GM19238 (cell line): ENCODE results near the gene U2AF1L4.

ENCODE experiments used
- DNase-seq: peaks from one replicate; pipeline ENCODE4 v3.0.0; 2011; ENCODE audit warnings: low spot score; ENCODE audit not compliant: insufficient read length

Gene U2AF1L4

DNA sequence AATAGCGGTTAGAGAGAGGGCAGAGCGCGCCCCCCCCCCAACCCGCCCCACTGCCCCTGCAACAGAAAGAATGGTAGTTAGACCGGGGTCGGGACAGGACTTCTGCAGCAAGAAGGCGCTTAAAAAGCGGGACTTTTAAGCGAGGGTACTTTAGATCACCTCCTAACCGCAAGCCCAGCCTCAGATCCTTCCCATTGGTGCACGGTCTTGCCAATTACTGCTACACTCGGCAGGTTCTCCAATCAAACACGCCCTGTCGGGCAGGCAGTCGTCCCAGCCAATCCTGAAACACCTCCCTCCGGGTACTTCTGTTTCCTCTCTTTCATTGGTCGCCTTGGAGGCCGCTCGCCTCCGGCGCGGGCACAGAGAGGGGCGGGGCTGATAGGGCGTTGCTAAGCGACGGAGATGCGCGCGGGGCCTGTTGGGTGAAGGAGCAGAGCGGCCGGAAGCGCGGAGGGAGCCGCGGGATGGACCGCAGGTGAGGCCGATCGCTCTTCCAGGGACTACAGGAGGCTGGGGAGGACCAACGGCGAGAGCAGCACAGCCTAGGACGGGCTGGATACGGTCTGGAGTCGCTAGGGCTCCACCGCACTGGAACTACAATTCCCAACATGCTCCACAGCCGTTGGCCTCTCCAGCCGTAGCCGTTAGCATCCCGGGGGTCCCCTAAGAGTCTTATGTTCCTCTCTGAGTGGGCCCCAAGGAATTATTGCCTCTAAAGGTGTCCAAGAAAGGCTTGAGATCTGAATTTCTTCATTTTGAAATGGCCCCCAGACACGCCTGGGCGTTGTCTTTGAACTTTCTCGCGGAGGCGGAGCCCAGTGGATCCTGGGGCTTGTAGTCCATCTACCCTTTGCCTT lies 12.8 kb upstream of the U2AF1L4 start, which contains the start of gene PROSER3:
Gene PROSER3 (plus strand): TSS at position 428 of the 860 bp plus-strand sequence. CDS start 40 bp downstream, at position 468.
- DNase-seq = peak; percentile 99

DNA sequence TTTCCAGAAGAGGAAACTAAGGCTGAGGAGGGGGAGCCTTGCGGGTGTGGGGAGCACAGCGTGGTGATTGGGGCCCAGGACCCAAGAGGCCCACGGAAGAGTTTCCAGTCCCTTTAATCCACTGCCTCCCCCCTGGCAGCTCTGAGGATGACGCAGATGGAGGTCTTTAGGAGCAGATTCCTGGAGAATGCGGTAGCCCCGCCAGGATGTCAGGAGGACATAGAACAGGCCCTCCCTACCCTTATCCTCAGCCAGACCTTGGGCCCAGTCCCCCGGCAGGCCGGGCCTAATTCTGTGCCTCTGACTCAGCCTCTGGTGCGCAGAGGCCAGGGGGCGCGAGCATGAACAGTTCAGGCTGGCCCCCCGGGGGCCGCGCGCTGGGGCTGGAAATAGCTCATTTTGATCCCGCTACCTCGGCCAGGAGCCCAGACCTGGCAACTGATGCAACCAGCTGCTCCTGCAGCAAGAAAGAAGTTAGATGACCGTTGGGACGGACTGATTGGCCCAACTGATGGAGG lies 12.1 kb upstream of the U2AF1L4 start:
- no peak for DNase-seq

DNA sequence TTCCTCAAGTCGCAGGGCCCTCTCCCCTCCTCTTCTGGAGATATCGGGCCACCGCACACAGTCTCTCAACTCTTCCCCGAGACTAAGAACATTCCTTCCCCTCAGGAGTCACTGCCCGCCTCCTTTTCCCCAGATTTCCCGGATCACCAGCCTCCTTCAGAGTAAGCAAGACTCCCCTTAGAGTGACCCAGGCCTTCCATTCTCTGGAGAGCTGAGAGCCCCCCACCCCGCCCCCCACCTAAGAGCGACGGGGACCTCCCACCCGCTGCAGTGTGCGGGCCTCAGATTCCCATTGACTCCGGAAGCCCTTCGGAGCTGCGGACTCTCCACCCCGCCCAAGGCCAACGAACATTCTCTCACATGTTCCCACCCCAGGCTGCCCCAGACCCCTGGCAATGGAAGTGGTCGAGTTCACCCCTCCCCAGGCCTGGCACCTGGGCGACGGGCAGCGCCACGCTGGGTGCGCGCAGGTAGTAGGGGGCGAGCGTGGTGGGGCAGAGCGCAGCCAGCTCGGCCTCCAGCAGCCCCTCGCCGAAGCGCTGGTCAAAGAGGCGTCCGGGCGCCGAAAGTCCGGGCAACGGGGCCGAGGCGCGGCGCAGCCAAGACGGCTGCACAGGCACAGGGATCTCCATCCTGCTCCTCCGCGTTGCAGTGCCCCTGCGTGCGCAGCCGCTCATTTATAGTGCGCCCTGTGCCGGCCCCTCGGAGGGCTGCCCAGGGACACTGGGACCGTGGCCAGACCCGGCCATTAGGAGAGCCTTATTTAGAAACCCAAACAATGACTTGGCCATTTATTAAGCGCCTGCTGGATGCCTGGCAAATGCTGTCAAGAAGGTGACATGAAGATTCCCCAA lies 11.4 kb upstream of the U2AF1L4 start, which contains the start of gene HSPB6:
Gene HSPB6 (minus strand): TSS at position 653 of the 854 bp plus-strand sequence. CDS start 21 bp downstream, at position 632.
- no peak for DNase-seq

DNA sequence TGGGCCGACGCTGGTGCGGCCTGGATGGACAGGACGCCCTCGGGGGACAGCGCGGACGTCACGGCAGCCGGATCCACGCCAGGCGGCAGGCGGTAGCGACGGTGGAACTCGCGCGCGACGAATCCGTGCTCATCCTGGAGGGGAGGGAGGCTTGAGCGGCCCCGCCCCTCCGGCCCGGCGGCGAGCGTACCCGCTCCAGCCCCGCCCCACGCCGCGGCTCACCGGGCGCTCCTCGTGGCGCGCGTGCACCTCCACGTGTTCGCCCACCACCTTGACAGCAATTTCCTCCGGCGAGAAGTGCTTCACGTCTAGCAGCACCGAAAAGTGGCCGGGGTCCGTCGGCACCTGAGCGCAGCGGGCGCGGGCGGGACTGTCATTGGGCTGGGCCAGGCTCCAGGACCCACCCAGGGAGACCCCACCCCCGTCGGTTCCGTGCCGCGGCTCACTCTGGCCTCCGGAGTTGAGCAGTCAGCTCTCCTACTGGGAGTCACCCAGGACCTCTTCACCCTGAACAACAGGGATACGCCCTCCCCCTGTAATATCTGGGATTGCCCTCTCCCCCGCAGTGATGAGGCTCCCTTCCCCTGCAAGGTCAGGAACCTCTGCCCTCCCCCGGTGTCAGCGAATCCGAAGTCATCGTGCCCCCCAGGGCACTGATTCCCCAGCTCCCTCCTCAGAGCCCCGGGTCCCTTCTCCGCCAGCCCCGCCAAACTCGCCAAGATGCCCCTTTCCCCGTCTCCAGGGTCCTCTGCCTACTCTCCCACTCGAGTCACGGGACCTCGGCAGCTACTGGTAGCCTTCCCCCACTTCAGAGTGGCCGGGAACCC lies 10.5 kb upstream of the U2AF1L4 start:
- DNase-seq = no peak

DNA sequence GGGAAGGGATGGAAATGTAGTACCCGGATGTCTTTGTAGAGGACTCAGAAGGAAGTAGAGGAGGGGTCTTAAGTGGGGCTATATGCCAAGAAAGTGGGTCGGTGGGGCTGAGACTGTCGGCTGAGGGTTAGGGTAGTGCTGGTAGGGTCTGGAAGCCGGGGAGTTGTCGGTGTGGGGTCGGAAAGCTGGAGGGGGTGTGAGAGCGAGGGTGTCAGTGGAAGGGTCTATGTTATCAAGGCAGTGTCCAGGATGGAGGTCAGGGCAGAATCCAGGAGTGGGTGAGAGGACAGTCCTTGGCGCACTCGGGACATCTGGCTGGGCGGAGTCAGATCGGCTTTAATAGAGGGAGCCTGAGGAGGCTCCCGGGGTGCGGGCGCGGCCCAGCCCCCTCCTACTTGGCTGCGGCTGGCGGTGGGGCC lies 9.9 kb upstream of the U2AF1L4 start:
- DNase-seq = no peak

DNA sequence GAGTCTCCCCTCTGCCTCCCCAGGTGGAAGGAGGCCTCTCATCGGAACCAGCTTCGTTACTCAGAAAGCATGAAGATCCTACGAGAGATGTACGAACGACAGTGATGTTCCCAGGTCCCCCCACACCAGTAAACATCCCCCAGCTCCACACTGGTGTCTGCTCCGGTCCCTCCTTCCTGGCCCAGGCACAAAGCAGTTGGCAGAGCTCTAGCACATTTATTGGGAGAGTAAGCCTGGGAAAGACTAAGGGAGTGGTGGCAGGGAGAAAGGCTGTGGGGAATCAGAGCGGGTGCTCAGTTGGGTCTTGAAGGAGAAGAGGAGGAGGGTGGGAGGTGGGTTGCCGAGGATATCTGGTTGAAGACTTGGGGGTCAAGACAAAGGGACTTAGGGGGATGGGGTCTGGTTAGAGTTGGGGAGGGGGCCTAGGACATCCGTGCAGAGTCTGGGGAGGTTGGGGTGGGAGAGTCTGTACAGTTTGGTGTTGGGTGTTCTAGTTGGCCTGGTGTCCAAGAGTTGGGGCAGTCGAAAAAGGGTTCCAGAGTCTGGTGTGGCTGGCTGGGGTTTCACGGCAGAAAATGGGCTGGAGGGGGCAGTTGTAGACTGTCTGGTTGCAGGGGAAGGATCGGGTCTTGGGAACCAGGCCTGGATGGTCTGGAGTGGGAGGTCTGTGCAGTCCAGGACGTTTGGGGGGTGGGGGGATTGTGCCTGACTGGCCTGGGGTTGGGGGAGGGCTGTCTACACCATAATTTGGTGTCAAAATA lies 9.3 kb upstream of the U2AF1L4 start:
- DNase-seq = no peak

DNA sequence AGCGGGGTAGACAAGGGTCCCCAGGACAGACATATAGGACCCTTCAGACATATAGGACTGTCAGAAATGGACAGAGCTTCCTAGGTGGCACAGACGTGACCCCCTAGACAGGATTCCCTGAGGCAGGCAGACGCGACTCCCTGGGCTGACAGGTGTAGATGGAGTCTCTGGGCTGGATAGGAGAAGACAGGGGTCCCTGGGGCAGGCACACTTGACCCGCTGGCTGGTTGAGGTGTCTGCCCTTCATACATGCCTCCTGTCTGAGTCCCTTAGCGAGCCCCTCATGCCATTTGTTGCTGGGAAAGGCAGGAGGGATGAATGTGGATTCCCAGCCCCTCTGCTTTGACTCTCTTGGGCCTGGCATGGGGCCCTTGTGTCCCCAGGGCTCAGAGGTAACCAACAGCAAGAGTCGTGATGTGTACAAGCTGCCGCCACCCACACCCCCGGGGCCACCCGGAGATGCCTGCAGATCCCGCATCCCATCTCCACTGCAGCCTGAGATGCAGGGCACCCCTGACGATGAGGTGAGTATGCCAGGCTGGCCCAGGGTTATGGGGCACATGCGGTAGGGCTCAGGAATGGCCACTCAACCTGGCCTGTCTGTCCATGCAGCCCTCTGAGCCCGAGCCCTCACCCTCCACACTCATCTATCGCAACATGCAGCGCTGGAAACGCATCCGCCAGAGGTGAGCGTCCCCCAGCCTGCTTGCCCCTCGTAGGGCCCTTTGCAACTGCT lies 8.6 kb upstream of the U2AF1L4 start:
- DNase-seq = no peak

DNA sequence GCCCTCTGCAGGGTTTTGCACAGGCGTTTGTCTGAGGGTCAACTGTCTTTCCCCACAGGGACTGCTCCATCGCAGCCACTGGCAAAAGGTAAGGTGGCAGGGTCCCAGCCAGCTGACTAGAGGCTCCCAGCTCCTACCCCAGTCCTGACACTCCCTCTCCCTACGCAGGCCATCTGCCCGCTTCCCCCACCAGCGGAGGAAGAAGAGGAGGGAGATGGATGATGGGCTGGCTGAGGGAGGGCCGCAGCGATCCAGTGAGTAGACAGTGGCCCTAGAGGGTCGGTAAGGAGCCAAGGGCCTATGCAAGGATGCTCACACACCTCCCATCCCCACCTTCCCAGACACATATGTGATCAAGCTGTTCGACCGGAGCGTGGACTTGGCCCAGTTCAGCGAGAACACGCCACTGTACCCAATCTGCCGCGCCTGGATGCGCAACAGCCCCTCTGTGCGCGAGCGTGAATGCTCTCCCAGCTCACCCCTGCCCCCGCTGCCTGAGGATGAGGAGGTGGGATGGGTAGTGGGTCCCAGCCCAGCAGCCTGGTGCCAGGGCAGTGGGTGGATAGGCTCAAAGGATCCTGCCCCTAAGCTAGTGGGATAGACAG lies 7.6 kb upstream of the U2AF1L4 start:
- no peak for DNase-seq

DNA sequence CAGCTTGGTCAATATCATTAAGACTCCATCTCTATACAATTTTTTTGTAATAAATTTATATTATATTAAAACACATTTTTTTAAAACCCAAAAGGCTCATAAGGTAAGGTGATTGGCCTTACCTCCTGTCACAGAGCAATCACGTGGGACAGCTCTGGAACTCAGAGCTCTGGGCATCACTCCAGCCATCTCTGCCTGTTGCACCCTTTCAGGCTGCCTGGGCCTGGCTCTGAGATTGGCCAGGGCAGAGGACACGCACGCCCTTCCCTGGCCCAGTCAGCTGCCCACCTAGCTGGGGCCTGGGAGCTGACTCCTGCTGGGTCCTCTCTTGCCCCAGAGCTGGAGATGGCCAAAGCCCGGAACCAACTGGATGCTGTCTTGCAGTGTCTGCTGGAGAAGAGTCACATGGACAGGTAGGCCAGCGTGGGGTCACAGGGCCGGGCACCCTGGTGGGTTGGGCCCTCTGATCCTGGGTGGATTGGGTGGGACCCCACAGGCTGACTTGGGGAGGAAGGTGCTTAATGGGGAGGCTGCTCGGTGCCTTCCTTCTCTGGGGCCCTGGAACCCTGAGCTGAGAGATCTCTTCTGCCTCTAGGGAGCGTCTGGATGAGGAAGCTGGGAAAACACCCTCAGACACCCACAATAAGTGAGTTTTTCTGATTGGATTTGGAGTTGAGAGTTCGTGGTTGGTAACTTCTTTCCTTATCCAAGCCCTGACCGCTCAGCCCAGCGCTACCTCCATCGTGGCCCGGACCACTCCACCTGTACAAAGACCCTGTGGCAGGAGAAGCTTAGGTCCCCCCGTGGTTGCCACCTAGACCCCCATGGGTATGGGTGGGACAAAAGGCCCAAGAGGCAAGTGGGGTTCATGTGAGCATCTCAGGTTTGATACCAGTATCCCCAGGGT lies 6.9 kb upstream of the U2AF1L4 start:
- DNase-seq = no peak

DNA sequence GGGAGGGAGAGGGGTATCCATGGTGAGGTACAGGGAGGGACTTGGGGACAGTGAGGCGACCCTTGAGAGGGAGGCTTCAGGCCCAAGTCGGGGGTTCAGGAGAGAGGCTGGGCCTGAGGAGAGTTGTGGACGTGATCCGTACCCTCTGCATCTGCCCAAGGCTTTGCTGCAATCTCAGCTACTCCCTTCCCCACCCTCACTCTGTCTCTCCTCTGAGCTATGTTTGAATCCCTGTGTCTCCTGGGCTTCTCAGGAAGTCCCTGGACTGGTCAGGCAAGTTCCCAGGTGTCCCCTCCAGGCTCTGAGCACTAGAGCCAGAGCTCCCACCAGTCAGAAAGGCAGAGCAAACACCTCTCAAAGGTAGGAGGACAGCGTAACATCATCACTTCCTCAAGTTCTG lies 4.9 kb upstream of the U2AF1L4 start:
- no peak for DNase-seq

DNA sequence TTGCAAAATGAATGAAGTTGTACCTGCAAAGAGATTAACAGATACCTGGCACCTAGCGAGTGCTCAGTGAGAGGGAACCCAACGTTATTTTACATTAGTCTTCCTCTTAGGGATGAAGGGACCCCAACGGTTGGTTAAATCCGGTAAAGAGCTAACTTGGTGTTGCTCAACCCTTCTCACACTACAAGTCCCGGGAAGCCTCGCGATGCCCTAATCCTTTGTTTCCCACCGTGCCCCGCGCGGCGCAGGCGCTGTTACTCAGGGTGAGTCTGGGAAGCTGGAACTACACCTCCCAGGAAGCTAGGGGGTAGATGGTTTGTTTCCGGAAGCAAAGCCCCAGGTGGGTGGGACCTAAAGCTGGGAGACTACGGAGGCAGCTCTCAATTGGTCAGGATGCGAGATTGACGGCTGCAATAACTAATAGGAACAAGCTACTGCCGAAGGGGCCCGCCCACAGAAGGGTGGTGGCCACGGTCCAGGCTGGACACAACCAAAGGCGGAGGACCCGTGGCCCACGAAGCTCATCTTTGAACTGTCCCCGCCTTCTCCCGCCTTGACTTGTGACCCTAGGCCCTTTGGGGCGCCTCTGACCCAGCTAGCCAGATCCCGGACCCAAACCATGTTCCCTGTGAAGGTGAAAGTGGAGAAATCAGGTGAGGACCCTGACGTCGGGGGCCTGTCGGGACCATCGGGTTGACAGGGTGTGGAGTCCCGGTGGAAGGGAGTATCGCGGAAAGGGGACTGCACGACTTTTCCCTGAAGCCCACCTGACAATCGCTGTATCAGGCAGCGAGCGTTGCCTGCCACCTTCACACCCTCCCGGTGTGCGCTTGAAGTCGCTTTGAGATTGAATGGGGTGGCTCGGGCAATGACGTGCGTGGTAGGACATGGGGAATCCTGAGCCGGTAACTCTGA lies 3.1 kb upstream of the U2AF1L4 start, which contains the start of gene LIN37:
Gene LIN37 (plus strand): TSS at position 471 of the 915 bp plus-strand sequence. CDS start 149 bp downstream, at position 620.
- DNase-seq = peak; percentile 91

DNA sequence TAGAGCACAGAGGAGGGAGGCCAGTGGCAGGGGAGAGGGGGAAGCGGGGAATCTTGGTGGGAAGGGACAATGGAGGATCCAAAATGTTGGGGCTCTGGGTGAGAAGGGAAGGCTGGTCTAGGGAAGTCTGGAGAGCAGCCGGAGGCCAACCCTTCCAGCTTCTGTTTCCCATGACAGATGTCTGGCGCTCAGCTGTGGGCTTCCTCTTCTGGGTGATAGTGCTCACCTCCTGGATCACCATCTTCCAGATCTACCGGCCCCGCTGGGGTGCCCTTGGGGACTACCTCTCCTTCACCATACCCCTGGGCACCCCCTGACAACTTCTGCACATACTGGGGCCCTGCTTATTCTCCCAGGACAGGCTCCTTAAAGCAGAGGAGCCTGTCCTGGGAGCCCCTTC lies 1.3 kb upstream of the U2AF1L4 start:
- no peak for DNase-seq

DNA sequence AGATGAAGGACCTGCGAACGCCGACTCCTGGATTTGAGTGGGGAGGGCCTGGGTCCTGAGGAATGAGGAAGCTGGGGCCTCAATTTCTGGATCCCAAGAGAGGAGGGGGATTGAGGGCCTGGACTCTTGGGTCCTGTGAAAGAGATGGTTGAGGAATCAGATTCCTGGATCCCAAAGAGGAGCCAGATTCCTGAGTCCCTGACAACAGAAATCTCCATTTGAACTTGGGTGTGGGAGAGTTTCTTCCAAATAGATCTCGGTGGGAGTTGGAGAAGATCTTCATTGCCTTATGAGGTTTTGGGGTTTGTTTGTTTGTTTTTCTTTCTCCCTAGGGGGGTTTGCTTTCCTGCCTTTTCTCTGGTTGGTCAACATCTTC lies 857 bp upstream of the U2AF1L4 start:
- DNase-seq = no peak

DNA sequence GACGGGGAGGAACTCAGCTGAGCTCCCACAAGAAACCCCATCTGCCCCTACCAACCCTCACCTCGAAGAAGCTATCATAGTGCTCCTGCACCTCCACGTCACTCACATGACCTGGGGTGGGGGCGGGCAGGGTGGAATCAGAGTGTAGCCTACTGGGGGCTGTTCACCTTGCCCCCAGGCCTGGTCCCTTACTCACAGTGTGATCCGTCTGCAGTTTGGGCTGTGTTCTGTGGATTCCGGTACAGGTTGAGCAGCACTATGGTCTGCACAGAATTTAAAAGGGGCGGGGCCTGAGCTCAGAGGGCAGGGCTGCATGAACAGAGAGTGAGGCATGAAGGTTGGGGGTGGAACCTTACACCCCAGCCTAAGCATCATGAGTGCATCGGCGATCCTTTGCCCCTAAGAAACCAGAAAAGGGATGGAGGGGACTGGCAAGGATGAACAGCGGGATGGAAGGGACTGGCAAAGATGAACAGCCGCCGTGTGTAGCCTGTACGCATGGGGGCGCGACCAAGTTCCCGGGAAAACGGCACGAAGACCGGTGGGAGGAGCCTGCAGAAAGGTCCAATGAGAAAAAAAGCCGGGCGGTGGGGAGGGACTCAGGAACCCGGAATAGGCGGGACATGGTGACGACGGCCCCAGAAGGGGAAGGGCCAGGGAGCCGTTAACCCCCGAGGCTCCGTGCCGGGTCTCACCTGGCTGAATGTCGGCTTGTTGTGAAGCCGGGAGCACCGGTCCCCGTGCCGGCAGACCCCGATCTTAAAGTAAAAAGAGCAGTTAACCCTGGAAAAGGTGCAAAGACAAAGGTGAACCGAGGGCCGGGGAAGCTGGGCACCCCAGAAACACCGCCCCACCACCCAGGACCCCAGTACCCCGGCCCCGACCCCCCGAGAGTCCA lies 539 bp downstream of the U2AF1L4 start:
- peak; percentile 62 for DNase-seq

DNA sequence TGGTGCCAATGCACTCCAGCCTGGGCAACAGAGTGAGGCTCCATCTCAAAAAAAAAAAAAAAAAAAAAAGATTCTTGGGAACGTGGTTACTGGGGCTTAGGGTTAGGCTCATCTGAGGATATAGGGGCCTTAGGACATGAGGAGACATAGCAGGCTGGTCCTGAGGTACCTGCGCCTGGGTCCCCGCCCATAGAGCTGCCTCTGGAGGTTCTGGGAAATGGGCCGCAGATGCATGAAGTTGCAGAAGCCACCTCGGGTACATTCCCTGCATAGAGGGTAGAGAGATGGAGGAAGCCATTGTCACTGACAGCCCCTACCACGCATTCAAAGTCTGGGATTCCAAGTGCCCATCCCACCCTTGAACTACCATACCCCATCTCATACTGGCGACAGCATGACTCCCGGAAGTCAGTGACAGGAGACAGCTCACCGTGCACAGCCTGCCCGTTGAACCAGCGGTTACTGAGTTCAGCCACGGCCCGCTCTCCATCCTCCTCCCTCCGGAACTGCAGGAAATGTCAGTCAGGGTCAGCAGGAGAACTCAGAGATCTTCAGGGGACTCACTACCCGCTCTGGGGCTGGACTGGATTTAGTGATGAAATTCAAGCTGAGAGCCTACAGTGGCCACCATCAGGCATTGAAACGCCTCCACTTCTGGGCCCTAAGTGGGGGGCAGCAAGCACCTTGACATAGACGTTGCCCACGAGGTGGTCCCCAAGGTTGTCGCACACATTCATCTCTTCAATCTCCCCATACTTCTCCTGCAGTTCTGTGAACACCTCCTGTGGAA lies 1.4 kb downstream of the U2AF1L4 start:
- DNase-seq = no peak
